Spleen (tissue), 11 donors: Measurements from ENCODE around the gene KIAA0040. TPM values are rescaled to one million over a fixed set of nuclear protein-coding genes. Genes with fewer than 3 reads are reported as not detected.

Experiments
- DNase-seq: peaks from one replicate; pipeline ENCODE4 v3.0.0-alpha.2; 2020
- H3K27ac ChIP-seq, 8 donors: fragments of 200-600 bp; sonication (generic) in 7 of 8; 1 replicate in 4 of 8; 2 replicates in 4 of 8; pipeline versions ENCODE4 v1.5.0 to v1.8.0; 2016 to 2021; ENCODE audit warnings: inconsistent platforms in 4 of 8, mild to moderate bottlenecking in 4 of 8, moderate library complexity in 1 of 8
- H3K27me3 ChIP-seq, 7 donors: fragments of 200-600 bp; sonication (generic) in 6 of 7; replicated peaks in 1 of 7; 1 replicate in 4 of 7; 2 replicates in 3 of 7; pipeline versions ENCODE4 v1.5.0 to v1.8.0; 2016 to 2021; ENCODE audit warnings: inconsistent platforms in 3 of 7, mild to moderate bottlenecking in 1 of 7
- H3K36me3 ChIP-seq, 6 donors: fragments of 200-600 bp; sonication (generic) in 5 of 6; 1 replicate in 4 of 6; 2 replicates in 2 of 6; pipeline versions ENCODE4 v1.5.0 to v1.8.0; 2016 to 2021; ENCODE audit warnings: inconsistent platforms in 2 of 6
- H3K4me1 ChIP-seq, 6 donors: fragments of 200-600 bp; sonication (generic) in 5 of 6; 1 replicate in 3 of 6; 2 replicates in 3 of 6; pipeline versions ENCODE4 v1.5.0 to v1.8.0; 2016 to 2021; ENCODE audit warnings: inconsistent platforms in 3 of 6
- H3K4me3 ChIP-seq, 8 donors: fragments of 200-600 bp; sonication (generic) in 7 of 8; 1 replicate in 4 of 8; 2 replicates in 4 of 8; pipeline versions ENCODE4 v1.5.0 to v1.8.0; 2016 to 2021; ENCODE audit warnings: inconsistent platforms in 4 of 8, mild to moderate bottlenecking in 4 of 8, moderate library complexity in 2 of 8
- H3K9me3 ChIP-seq, 8 donors: fragments of 200-600 bp; sonication (generic) in 7 of 8; 1 replicate in 4 of 8; 2 replicates in 4 of 8; pipeline versions ENCODE4 v1.5.0 to v1.8.0; 2016 to 2021; ENCODE audit warnings: inconsistent platforms in 4 of 8
- POLR2A ChIP-seq, 3 donors: fragments of 450-650 bp; IDR thresholded peaks; one replicate each; pipeline ENCODE4 v1.5.1; 2017; ENCODE audit warnings: antibody characterized with exemption in 3 of 3, mild to moderate bottlenecking in 1 of 3
- POLR2AphosphoS5 ChIP-seq, 3 donors: sonication (generic); formaldehyde crosslinking; IDR thresholded peaks; one replicate each; pipeline ENCODE4 v1.5.1; 2017; ENCODE audit warnings: antibody characterized with exemption in 3 of 3
- WGBS, 5 donors: extraction: QIAGEN DNeasy Blood & Tissue Kit in 3 of 5; methylation state at CpG; one replicate each; pipeline versions ENCODE4 v1.1.5 to v1.1.7; 2013 to 2018; 5-methylcytosine and 5-hydroxymethylcytosine counted together
- intact Hi-C: fragments of 100-400 bp; cut with DNase I; formaldehyde crosslinking; loops from one replicate; pipeline ENCODE4 v1.15.0; 2023; ENCODE audit warnings: low total_unique reads
- polyA plus RNA-seq, 3 donors: library from polyadenylated mRNA; stranded (reverse); fragments of 200-250 nt; gene quantifications; one replicate each; pipeline ENCODE4 v1.2.1, GENCODE V29; 2013
- total RNA-seq, 7 donors: library from RNA; depleted of rRNA in 3 of 7; stranded (reverse); fragments of >200 nt in 3 of 7; fragmentation: NEBNext Ultra II Directional in 4 of 7; extraction: Animal tissue kit (Norgen Biotek cat#: 25700) in 4 of 7; gene quantifications; one replicate each; pipeline versions ENCODE4 v1.1.0 to v1.2.1, GENCODE V29; 2016 to 2021
- TF ChIP-seq, protein P1 (sequence below), 11 experiments: fragments of 200-600 bp in 7 of 11; fragments of 450-650 bp in 4 of 11; sonication (generic) in 4 of 11; IDR thresholded peaks in 8 of 11; conservative IDR thresholded peaks in 3 of 11; 1 replicate in 7 of 11; 2 replicates in 4 of 11; pipeline versions ENCODE4 v1.4.0 to v1.8.0; 2016 to 2021; ENCODE audit warnings: antibody characterized with exemption in 11 of 11, inconsistent platforms in 4 of 11, mild to moderate bottlenecking in 1 of 11
- donor health status: healthy with polysubstance abuse.
- donor health status: DM: no; HTN: no; CAD: no; lungs with moderate emphysema.
- donor health status: DM: no; HTN: no; CAD: no.
- donor health status: Bipolar disorder and iron deficiency.
- donor health status: healthy.
- donor health status: DM: no; HTN: no; CAD: no.
- donor health status: DM: yes; HTN: yes; CAD: no.

Gene KIAA0040
- total and polyA plus RNA-seq, 10 donors: 13.7 to 111 (median 48.1) TPM

DNA sequence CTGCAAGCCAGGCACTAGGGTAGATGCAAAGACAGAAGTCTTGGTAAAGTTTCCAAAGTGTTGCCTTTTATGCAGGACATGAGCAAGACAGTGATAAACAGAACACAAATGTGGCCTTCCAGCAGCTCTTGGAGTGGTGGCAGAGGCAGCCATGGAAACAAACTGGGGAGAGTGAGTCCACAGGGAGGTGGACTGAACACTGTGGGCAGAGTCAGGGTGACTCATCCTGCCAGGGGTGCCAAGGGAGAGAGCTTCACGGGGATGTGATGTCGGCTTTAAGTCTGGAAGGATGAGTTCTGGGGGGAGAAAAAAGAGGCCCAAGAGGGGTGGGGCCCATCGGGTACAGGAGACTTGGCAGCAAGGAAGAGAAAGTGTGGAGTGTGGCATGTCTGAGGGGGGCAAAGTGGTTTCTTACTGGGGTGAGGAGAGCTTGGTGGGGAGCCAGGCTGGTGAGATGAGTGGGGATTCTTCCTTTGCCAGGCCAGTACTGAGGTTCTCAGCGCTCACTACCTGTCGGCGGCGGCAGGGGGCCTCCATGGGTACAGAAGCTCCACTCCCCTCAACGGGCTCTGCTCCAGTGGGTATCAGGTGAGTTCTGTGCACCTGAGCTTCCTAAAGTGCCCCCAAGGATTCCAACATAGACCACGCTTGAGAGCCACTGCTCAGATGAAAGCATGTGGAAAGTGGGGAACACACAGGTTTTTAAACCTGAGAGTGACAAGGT lies 41.8 kb downstream of the KIAA0040 start:
- Histone ChIP-seq H3K36me3 (no peaks in the 10 kb centered on the region), H3K9me3 (no peaks in the 10 kb centered on the region), H3K4me1 (peaks cover 0 to 33% (median 20%) of the 10 kb centered on the region in 6 donors), H3K27ac (no peak overlapping the region), H3K4me3 (no peak overlapping the region), H3K27me3 (peaks cover 0 to 37% (median 0%) of the 10 kb centered on the region in 7 donors)
- TF ChIP-seq, protein P1, sequence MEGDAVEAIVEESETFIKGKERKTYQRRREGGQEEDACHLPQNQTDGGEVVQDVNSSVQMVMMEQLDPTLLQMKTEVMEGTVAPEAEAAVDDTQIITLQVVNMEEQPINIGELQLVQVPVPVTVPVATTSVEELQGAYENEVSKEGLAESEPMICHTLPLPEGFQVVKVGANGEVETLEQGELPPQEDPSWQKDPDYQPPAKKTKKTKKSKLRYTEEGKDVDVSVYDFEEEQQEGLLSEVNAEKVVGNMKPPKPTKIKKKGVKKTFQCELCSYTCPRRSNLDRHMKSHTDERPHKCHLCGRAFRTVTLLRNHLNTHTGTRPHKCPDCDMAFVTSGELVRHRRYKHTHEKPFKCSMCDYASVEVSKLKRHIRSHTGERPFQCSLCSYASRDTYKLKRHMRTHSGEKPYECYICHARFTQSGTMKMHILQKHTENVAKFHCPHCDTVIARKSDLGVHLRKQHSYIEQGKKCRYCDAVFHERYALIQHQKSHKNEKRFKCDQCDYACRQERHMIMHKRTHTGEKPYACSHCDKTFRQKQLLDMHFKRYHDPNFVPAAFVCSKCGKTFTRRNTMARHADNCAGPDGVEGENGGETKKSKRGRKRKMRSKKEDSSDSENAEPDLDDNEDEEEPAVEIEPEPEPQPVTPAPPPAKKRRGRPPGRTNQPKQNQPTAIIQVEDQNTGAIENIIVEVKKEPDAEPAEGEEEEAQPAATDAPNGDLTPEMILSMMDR (IDR thresholded peaks at IDR 0.05 in 8 of 11, conservative IDR thresholded peaks at IDR 0.05 in 3 of 11): no peak
- no peak for TF ChIP-seq POLR2AphosphoS5 (IDR thresholded peaks at IDR 0.05)
- TF ChIP-seq POLR2A (IDR thresholded peaks at IDR 0.05): no peak
- intact Hi-C loops: loop anchor here (5.0 kb wide), 1 partner anchor 332 kb away; no protein-coding TSS in a partner anchor
- DNase-seq: no peak
- WGBS, 5 donors: 79 to 90% (median 86%) methylated on average over 9 of the region's 9 CpGs

DNA sequence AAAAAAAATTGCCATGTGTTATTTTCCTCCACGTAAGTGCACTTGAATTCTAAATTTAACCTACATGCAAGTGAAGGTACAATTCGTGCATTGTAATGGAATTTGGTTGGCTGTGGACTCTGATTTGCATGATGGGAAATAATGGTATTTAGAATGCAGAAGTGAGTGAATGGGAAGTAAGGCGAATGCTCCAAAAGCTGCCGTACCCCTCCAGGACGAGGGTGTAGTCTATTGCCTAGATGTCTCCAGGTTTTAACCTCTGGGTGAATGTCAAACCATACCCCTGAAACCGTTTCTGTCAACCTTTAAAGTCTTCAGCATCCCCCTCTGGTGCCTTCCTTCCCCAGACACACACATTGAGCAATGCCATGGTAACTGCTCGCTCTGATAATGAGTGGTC lies 44.5 kb downstream of the KIAA0040 start:
- no peaks in the 10 kb centered on the region for H3K36me3 ChIP-seq
- peaks cover 0 to 18% (median 9%) of the 10 kb centered on the region in 6 donors for H3K4me1 ChIP-seq
- no peak overlapping the region for H3K4me3 ChIP-seq
- DNase-seq: no peak
- WGBS, 5 donors: 45 to 67% (median 52%) methylated on average over 7 of the region's 7 CpGs
- H3K27ac ChIP-seq: no peak overlapping the region
- H3K27me3 ChIP-seq: peaks cover 0 to 26% (median 0%) of the 10 kb centered on the region in 7 donors
- H3K9me3 ChIP-seq: no peaks in the 10 kb centered on the region
- TF ChIP-seq, protein P1 (IDR thresholded peaks at IDR 0.05 in 8 of 11, conservative IDR thresholded peaks at IDR 0.05 in 3 of 11): no peak
- TF ChIP-seq POLR2A (IDR thresholded peaks at IDR 0.05) (no peak), POLR2AphosphoS5 (IDR thresholded peaks at IDR 0.05) (no peak)
- intact Hi-C loops: no loop called here

DNA sequence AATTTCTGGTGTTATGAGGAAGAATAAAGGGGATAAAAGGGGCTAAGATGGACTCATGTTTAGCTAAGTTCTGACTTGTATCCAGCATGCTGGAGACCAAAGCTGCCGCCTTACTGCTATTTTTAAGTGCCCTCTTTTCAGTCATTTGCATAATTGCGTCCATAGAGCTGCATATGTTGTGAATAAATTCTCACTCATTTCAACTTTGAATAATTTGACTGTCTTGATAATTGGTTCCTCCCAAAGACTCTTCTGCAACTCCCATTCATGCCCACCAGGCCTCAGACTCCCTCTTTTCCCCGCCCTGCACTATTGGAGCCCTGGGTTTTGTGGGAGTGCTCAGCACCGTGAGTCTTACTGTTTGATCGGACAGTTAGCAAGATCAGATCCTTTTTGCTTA lies 45.0 kb downstream of the KIAA0040 start:
- no peak for DNase-seq
- Histone ChIP-seq H3K27ac (no peak overlapping the region), H3K4me1 (peaks cover 0 to 18% (median 9%) of the 10 kb centered on the region in 6 donors), H3K4me3 (no peak overlapping the region), H3K27me3 (peaks cover 0 to 25% (median 0%) of the 10 kb centered on the region in 7 donors), H3K36me3 (no peaks in the 10 kb centered on the region), H3K9me3 (no peaks in the 10 kb centered on the region)
- intact Hi-C loops: no loop called here
- WGBS, 5 donors: 88 to 93% (median 91%) methylated on average over 5 of the region's 5 CpGs
- TF ChIP-seq, protein P1 (IDR thresholded peaks at IDR 0.05 in 8 of 11, conservative IDR thresholded peaks at IDR 0.05 in 3 of 11): no peak
- TF ChIP-seq POLR2AphosphoS5 (IDR thresholded peaks at IDR 0.05) (no peak), POLR2A (IDR thresholded peaks at IDR 0.05) (no peak)

DNA sequence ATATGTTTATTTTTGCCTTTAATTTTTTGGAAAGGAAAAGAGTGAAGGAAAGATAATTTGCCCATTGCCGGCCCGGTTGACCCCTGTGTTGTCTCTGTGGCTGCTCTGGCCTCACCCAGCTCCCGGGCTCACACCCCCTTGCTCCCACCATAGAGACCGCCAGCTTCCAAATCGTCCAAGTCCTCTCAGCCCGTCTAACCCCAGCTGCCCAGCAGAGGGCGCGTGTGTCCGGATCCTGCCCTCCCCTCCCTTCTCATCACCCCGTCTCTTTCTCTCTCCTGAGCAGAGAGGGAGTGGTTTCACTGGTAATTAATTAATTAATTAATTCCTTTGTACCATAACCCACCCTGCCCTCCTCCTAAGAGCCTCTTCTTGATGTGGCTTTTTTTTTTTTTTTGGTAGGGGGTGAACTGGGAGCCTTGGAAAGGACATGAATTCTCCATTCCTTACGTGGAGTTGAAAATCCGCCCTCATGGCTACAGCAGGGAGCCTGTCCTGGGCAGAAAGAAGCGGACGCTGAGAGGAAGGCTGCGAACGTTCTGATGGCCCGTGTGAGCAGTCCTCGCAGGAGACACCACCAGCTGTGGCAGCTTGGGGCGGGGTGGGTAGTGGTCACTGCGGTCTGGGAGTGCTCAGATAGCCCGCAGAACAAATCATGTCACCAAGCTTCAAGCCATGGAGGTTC lies 45.9 kb downstream of the KIAA0040 start:
- WGBS, 5 donors: 34 to 36% (median 36%) methylated on average over 21 of the region's 21 CpGs
- Histone ChIP-seq H3K36me3 (no peaks in the 10 kb centered on the region), H3K4me1 (peaks cover 0 to 16% (median 4%) of the 10 kb centered on the region in 6 donors), H3K27me3 (peaks cover 0 to 16% (median 0%) of the 10 kb centered on the region in 7 donors), H3K4me3 (no peak overlapping the region), H3K27ac (no peak overlapping the region), H3K9me3 (no peaks in the 10 kb centered on the region)
- no peak for TF ChIP-seq POLR2A (IDR thresholded peaks at IDR 0.05)
- TF ChIP-seq, protein P1 (IDR thresholded peaks at IDR 0.05 in 8 of 11, conservative IDR thresholded peaks at IDR 0.05 in 3 of 11): peak; percentile 48 to 83 (median 69)
- DNase-seq: peak; percentile 90
- intact Hi-C loops: no loop called here
